HepG2 (cell line): ENCODE results near the gene CCDC150. TPM values are rescaled to one million over a fixed set of nuclear protein-coding genes. Genes with fewer than 3 reads are reported as not detected.

ENCODE experiments used
- DNMT1 ChIP-seq: sonication (generic); formaldehyde crosslinking; IDR thresholded peaks from 2 replicates; pipeline ENCODE4 v1.5.1; 2020; ENCODE audit warnings: mild to moderate bottlenecking, missing genetic modification reagents
- DRAP1 ChIP-seq: IDR thresholded peaks from 2 replicates; pipeline ENCODE4 v1.6.1; 2016; ENCODE audit warnings: missing genetic modification reagents, missing compliant biosample characterization
- GATAD1 ChIP-seq: IDR thresholded peaks from 2 replicates; pipeline ENCODE4 v1.6.1; 2016; ENCODE audit warnings: missing genetic modification reagents, missing compliant biosample characterization
- KAT2B ChIP-seq: fragments of 150-350 bp; IDR thresholded peaks from 2 replicates; pipeline ENCODE4 v1.6.1; 2014; ENCODE audit warnings: low read depth, low read length, borderline replicate concordance
- MTA3 ChIP-seq: sonication (generic); formaldehyde crosslinking; IDR thresholded peaks from 2 replicates; pipeline ENCODE4 v1.4.0; 2020; ENCODE audit warnings: missing genetic modification reagents
- PPARG ChIP-seq: conservative IDR thresholded peaks from 2 replicates; pipeline ENCODE4 v1.6.1; 2016; ENCODE audit warnings: missing biosample characterization, missing genetic modification reagents
- RXRB ChIP-seq: IDR thresholded peaks from 2 replicates; pipeline ENCODE4 v1.6.1; 2016; ENCODE audit warnings: borderline replicate concordance, missing genetic modification reagents, missing compliant biosample characterization
- SRF ChIP-seq: IDR thresholded peaks from 2 replicates; pipeline ENCODE4 v1.6.1; 2011; ENCODE audit warnings: mild to moderate bottlenecking, low read depth, low read length, moderate library complexity
- ZBTB40 ChIP-seq, 2 experiments: fragments of 450-650 bp in 1 of 2; sonication (generic) in 1 of 2; formaldehyde crosslinking in 1 of 2; IDR thresholded peaks; 2 replicates each; pipeline versions ENCODE4 v1.6.1 to v1.8.0; 2016 to 2022; ENCODE audit warnings: antibody characterized with exemption in 1 of 2, mild to moderate bottlenecking in 1 of 2, missing genetic modification reagents in 1 of 2
- ZKSCAN8 ChIP-seq: IDR thresholded peaks from 2 replicates; pipeline ENCODE4 v1.6.1; 2016; ENCODE audit warnings: borderline replicate concordance, missing genetic modification reagents, missing compliant biosample characterization
- ZMYM3 ChIP-seq: sonication (generic); formaldehyde crosslinking; IDR thresholded peaks from 2 replicates; pipeline ENCODE4 v1.5.1; 2020; ENCODE audit warnings: mild to moderate bottlenecking, missing genetic modification reagents
- ZNF556 ChIP-seq: sonication (generic); formaldehyde crosslinking; IDR thresholded peaks from 2 replicates; pipeline ENCODE4 v1.4.0; 2020; ENCODE audit warnings: mild to moderate bottlenecking, missing genetic modification reagents, borderline replicate concordance
- polyA plus RNA-seq, 8 experiments: library from polyadenylated mRNA; depleted of rRNA in 3 of 8; stranded (reverse) in 7 of 8; unstranded in 1 of 8; fragments of >200 nt; fragmentation: Illumina TruSeq in 4 of 8; extraction: Trizol in 4 of 8; gene quantifications; 2 replicates each; pipeline versions ENCODE4 v1.2.1 to v1.2.3, GENCODE V29; 2011 to 2016; ENCODE audit warnings: low read depth in 4 of 8, missing spikeins in 1 of 8, mixed read lengths in 1 of 8; ENCODE audit not compliant: insufficient read depth in 1 of 8
- total RNA-seq, 5 experiments: library from RNA; depleted of rRNA; stranded (reverse); fragments of >200 nt; fragmentation: Illumina TruSeq; extraction: Trizol; gene quantifications; 2 replicates each; pipeline ENCODE4 v1.2.3, GENCODE V29; 2016; ENCODE audit warnings: low read depth in 1 of 5
- TF ChIP-seq, protein P1 (sequence below): IDR thresholded peaks from 2 replicates; pipeline ENCODE4 v1.6.1; 2016; ENCODE audit warnings: low read depth
- TF ChIP-seq, protein P2 (sequence below): sonication (generic); formaldehyde crosslinking; IDR thresholded peaks from 2 replicates; pipeline ENCODE4 v1.4.0; 2020; ENCODE audit warnings: missing genetic modification reagents

CCDC150 gene
- total and polyA plus RNA-seq, 2 of the 13 experiments (the other 11 are each of a cell fraction or from before 2014, with no cell fraction given), result 14.9 to 32.6 TPM

- TF ChIP-seq PPARG (CRISPR knock-in tag) (0 out of 2 replicates have a peak, but pooled peaks have one; percentile 39), DNMT1 (CRISPR knock-in tag) (no peak), ZBTB40 (IDR thresholded peaks at IDR 0.05) (no peak), ZBTB40 (CRISPR knock-in tag; IDR thresholded peaks at IDR 0.05) (no peak), ZKSCAN8 (CRISPR knock-in tag) (no peak), SRF (no peak), MTA3 (CRISPR knock-in tag) (no peak), KAT2B (no peak), GATAD1 (CRISPR knock-in tag) (no peak), DRAP1 (CRISPR knock-in tag) (no peak), ZNF556 (CRISPR knock-in tag) (no peak), RXRB (CRISPR knock-in tag) (peak; percentile 79; the same call in 1 of the 2 replicates), ZMYM3 (CRISPR knock-in tag) (peak; percentile 65; the same call in 1 of the 2 replicates)
- TF ChIP-seq, protein P1, sequence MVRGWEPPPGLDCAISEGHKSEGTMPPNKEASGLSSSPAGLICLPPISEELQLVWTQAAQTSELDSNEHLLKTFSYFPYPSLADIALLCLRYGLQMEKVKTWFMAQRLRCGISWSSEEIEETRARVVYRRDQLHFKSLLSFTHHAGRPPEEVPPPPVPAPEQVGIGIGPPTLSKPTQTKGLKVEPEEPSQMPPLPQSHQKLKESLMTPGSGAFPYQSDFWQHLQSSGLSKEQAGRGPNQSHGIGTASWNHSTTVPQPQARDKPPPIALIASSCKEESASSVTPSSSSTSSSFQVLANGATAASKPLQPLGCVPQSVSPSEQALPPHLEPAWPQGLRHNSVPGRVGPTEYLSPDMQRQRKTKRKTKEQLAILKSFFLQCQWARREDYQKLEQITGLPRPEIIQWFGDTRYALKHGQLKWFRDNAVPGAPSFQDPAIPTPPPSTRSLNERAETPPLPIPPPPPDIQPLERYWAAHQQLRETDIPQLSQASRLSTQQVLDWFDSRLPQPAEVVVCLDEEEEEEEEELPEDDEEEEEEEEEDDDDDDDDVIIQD, result peak; percentile 99
- TF ChIP-seq, protein P2, sequence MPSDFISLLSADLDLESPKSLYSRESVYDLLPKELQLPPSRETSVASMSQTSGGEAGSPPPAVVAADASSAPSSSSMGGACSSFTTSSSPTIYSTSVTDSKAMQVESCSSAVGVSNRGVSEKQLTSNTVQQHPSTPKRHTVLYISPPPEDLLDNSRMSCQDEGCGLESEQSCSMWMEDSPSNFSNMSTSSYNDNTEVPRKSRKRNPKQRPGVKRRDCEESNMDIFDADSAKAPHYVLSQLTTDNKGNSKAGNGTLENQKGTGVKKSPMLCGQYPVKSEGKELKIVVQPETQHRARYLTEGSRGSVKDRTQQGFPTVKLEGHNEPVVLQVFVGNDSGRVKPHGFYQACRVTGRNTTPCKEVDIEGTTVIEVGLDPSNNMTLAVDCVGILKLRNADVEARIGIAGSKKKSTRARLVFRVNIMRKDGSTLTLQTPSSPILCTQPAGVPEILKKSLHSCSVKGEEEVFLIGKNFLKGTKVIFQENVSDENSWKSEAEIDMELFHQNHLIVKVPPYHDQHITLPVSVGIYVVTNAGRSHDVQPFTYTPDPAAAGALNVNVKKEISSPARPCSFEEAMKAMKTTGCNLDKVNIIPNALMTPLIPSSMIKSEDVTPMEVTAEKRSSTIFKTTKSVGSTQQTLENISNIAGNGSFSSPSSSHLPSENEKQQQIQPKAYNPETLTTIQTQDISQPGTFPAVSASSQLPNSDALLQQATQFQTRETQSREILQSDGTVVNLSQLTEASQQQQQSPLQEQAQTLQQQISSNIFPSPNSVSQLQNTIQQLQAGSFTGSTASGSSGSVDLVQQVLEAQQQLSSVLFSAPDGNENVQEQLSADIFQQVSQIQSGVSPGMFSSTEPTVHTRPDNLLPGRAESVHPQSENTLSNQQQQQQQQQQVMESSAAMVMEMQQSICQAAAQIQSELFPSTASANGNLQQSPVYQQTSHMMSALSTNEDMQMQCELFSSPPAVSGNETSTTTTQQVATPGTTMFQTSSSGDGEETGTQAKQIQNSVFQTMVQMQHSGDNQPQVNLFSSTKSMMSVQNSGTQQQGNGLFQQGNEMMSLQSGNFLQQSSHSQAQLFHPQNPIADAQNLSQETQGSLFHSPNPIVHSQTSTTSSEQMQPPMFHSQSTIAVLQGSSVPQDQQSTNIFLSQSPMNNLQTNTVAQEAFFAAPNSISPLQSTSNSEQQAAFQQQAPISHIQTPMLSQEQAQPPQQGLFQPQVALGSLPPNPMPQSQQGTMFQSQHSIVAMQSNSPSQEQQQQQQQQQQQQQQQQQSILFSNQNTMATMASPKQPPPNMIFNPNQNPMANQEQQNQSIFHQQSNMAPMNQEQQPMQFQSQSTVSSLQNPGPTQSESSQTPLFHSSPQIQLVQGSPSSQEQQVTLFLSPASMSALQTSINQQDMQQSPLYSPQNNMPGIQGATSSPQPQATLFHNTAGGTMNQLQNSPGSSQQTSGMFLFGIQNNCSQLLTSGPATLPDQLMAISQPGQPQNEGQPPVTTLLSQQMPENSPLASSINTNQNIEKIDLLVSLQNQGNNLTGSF (CRISPR knock-in tag), result no peak
Observed at GRCh38 chr2:196729418-196729817, 89.9 kb downstream of the CCDC150 start (continued).
